HCT116 (cell line): ENCODE results near the gene TAX1BP1. TPM values are rescaled to one million over a fixed set of nuclear protein-coding genes. Genes with fewer than 3 reads are reported as not detected.

Experiments
- ATAC-seq: fragments of 200-7000 bp; cut with Tn5 transposase; 2 replicates; pipeline ENCODE4 v1.9.1; 2020; ENCODE audit warnings: mild to moderate bottlenecking, moderate library complexity
- BruUV-seq: library from RNA; stranded (reverse); fragments of 400-500 nt; replicated peaks from 2 replicates; lab custom pipeline; 2021; lab: Mats Ljungman, UMichigan
- CTCF ChIA-PET: fragments of 300-600 bp; sonication (Branson Sonifier 250); formaldehyde crosslinking; loops from one replicate; lab custom pipeline; 2021; ENCODE audit warnings: antibody characterized with exemption; lab: Charles Lee
- POLR2A ChIA-PET: fragments of 300-600, 350-600 bp; sonication (Branson Sonifier 250); formaldehyde crosslinking; loops from one replicate; lab custom pipeline; 2021; ENCODE audit warnings: antibody characterized with exemption; lab: Charles Lee
- RAD21 ChIA-PET, 2 experiments: fragments of 300-600 bp; sonication (Branson Sonifier 250); formaldehyde crosslinking; loops; one replicate each; lab custom pipeline; 2023; ENCODE audit warnings: low total read pairs in 2 of 2; ENCODE audit not compliant: uncharacterized antibody in 2 of 2, unreplicated experiment in 2 of 2, low non-redundant PET in 1 of 2; lab: Charles Lee
- DNase-seq: peaks from one replicate; pipeline ENCODE4 v3.0.0-alpha.2; 2010; ENCODE audit warnings: low read depth, low spot score
- H2AFZ ChIP-seq: fragments of 200-600 bp; shearing (Covaris generic), sonication (generic); 2 replicates; pipeline ENCODE4 v1.6.1; 2017; ENCODE audit warnings: low read depth, mixed run types, mixed read lengths, antibody characterized with exemption, low read length; ENCODE audit not compliant: poor library complexity, severe bottlenecking
- H3K27ac ChIP-seq: 2 replicates; pipeline ENCODE4 v1.5.1; 2012; ENCODE audit warnings: low read depth, low read length
- H3K27me3 ChIP-seq: fragments of 200-600 bp; sonication (generic); 2 replicates; pipeline ENCODE4 v1.6.1; 2016; ENCODE audit warnings: mixed run types, low read length, mixed read lengths; ENCODE audit not compliant: insufficient read depth
- H3K36me3 ChIP-seq, 2 experiments: fragments of 200-500 bp in 1 of 2; fragments of 200-600 bp in 1 of 2; sonication (Bioruptor generic) in 1 of 2; sonication (generic) in 1 of 2; 2 replicates each; pipeline versions ENCODE4 v1.5.1 to v1.6.1; 2014 to 2016; ENCODE audit warnings: low read length in 2 of 2, inconsistent platforms in 1 of 2, mixed read lengths in 1 of 2, mixed run types in 1 of 2; ENCODE audit not compliant: insufficient read depth in 2 of 2, control insufficient read depth in 1 of 2
- H3K4me1 ChIP-seq, 2 experiments: fragments of 200-600 bp in 1 of 2; sonication (generic) in 1 of 2; 2 replicates each; pipeline versions ENCODE4 v1.5.1 to v1.6.1; 2012 to 2017; ENCODE audit warnings: low read length in 2 of 2, inconsistent platforms in 1 of 2, mild to moderate bottlenecking in 1 of 2, mixed read lengths in 1 of 2, mixed run types in 1 of 2, moderate library complexity in 1 of 2; ENCODE audit not compliant: insufficient read depth in 2 of 2, control insufficient read depth in 1 of 2
- H3K4me2 ChIP-seq: fragments of 200-600 bp; sonication (generic); 2 replicates; pipeline ENCODE4 v1.6.1; 2017; ENCODE audit warnings: mixed run types, low read length, mixed read lengths
- H3K4me3 ChIP-seq, 2 experiments: fragments of 200-600 bp in 1 of 2; sonication (generic) in 1 of 2; replicated peaks in 1 of 2; 2 replicates each; pipeline ENCODE4 v1.5.1; 2011 to 2016; ENCODE audit warnings: low read length in 2 of 2, control low read depth in 1 of 2, low read depth in 1 of 2, mild to moderate bottlenecking in 1 of 2, mixed read lengths in 1 of 2, mixed run types in 1 of 2
- H3K79me2 ChIP-seq: fragments of 200-600 bp; sonication (generic); 2 replicates; pipeline ENCODE4 v1.6.1; 2017; ENCODE audit warnings: mild to moderate bottlenecking, mixed run types, low read length, moderate library complexity, mixed read lengths; ENCODE audit not compliant: insufficient read depth
- H3K9ac ChIP-seq: fragments of 200-600 bp; sonication (generic); 2 replicates; pipeline ENCODE4 v1.6.1; 2016; ENCODE audit warnings: low read length, mixed read lengths
- H3K9me2 ChIP-seq: fragments of 200-600 bp; sonication (generic), shearing (Covaris generic); 2 replicates; pipeline ENCODE4 v1.6.1; 2017; ENCODE audit warnings: mixed run types, mild to moderate bottlenecking, moderate library complexity; ENCODE audit not compliant: insufficient read depth
- H3K9me3 ChIP-seq, 2 experiments: fragments of 200-500 bp in 1 of 2; fragments of 200-600 bp in 1 of 2; sonication (Bioruptor generic) in 1 of 2; sonication (generic) in 1 of 2; 2 replicates each; pipeline ENCODE4 v1.6.1; 2014 to 2017; ENCODE audit warnings: low read length in 2 of 2, mixed read lengths in 2 of 2, inconsistent platforms in 1 of 2, low read depth in 1 of 2, mild to moderate bottlenecking in 1 of 2, mixed run types in 1 of 2, moderate library complexity in 1 of 2; ENCODE audit not compliant: control insufficient read depth in 1 of 2, insufficient read depth in 1 of 2
- H4K20me1 ChIP-seq: fragments of 200-600 bp; sonication (generic), shearing (Covaris generic); 2 replicates; pipeline ENCODE4 v1.6.1; 2017; ENCODE audit warnings: mixed run types, mild to moderate bottlenecking, moderate library complexity; ENCODE audit not compliant: insufficient read depth
- CBX3 ChIP-seq: IDR thresholded peaks from 2 replicates; pipeline ENCODE4 v1.6.1; 2012; ENCODE audit warnings: low read depth
- CTCF ChIP-seq, 3 experiments: fragments of 200-600 bp in 1 of 3; sonication (generic) in 1 of 3; IDR thresholded peaks in 2 of 3; conservative IDR thresholded peaks in 1 of 3; 2 replicates each; pipeline ENCODE4 v1.5.1; 2012 to 2017; ENCODE audit warnings: low read depth in 2 of 3, low read length in 2 of 3, antibody characterized with exemption in 1 of 3, borderline replicate concordance in 1 of 3, control low read depth in 1 of 3, mild to moderate bottlenecking in 1 of 3, mixed read lengths in 1 of 3, mixed run types in 1 of 3, moderate library complexity in 1 of 3; ENCODE audit not compliant: insufficient read depth in 1 of 3
- EZH2phosphoT487 ChIP-seq: fragments of 200-600 bp; IDR thresholded peaks from 2 replicates; pipeline ENCODE4 v1.6.1; 2018; ENCODE audit warnings: antibody characterized with exemption, borderline replicate concordance
- JUND ChIP-seq: IDR thresholded peaks from 2 replicates; pipeline ENCODE4 v1.6.1; 2012
- RAD21 ChIP-seq: IDR thresholded peaks from 2 replicates; pipeline ENCODE4 v1.6.1; 2012; ENCODE audit warnings: low read depth, mild to moderate bottlenecking
- SIN3A ChIP-seq: IDR thresholded peaks from 2 replicates; pipeline ENCODE4 v1.6.1; 2012; ENCODE audit warnings: low read depth
- SP1 ChIP-seq: IDR thresholded peaks from 2 replicates; pipeline ENCODE4 v1.6.1; 2012; ENCODE audit warnings: low read depth
- SRF ChIP-seq: IDR thresholded peaks from 2 replicates; pipeline ENCODE4 v1.6.1; 2012; ENCODE audit warnings: low read depth
- ZBTB33 ChIP-seq: IDR thresholded peaks from 2 replicates; pipeline ENCODE4 v1.6.1; 2011; ENCODE audit warnings: mild to moderate bottlenecking, low read length, moderate library complexity; ENCODE audit not compliant: insufficient replicate concordance; ENCODE audit errors: extremely low read depth
- intact Hi-C: fragments of 100-400 bp; cut with micrococcal nuclease; formaldehyde crosslinking; loops from 2 replicates; pipeline ENCODE4 v1.10.0; 2022
- total RNA-seq: library from RNA; stranded (reverse); gene quantifications from one replicate; pipeline ENCODE4 v1.2.1, GENCODE V29; 2021; ENCODE audit not compliant: unreplicated experiment

Gene TAX1BP1
- total RNA-seq, 1 experiment from 2014 or later, result 68.1 TPM

- DNase-seq (peak; percentile 76), ATAC-seq (peak; percentile 87)
- Histone ChIP-seq H3K9me3 (no peaks in the 10 kb centered on the region), H3K9me2 (no peaks in the 10 kb centered on the region), H3K27ac (no peak overlapping the region), H3K27me3 (no peaks in the 10 kb centered on the region), H3K9ac (no peak overlapping the region), H3K4me3 (no peak overlapping the region), H4K20me1 (no peaks in the 10 kb centered on the region), H3K36me3 (peaks cover 0 to 4% of the 10 kb centered on the region in 2 experiments; a peak in 2 of 4 replicates), H2AFZ (no peak overlapping the region), H3K4me2 (peak overlapping the region; percentile 52; the same call in 1 of the 2 replicates), H3K79me2 (peaks cover 10% of the 10 kb centered on the region; the same call in 1 of the 2 replicates), H3K4me1 (peaks cover 4 to 13% of the 10 kb centered on the region in 2 experiments; a peak in 3 of 4 replicates)
- TF ChIP-seq EZH2phosphoT487, result no peak
- TF ChIP-seq ZBTB33, result no peak
- 0 out of 2 replicates have a peak, but pooled peaks have one; percentile 16 for TF ChIP-seq SP1
- 0 out of 2 replicates have a peak, but pooled peaks have one; percentile 27 for TF ChIP-seq SIN3A
- TF ChIP-seq RAD21, result peak; percentile 57
- TF ChIP-seq JUND, result 0 out of 2 replicates have a peak, but pooled peaks have one; percentile 32
- no peak for TF ChIP-seq SRF
- TF ChIP-seq CBX3, result no peak
- TF ChIP-seq CTCF (IDR thresholded peaks at IDR 0.05 in 2 of 3, conservative IDR thresholded peaks at IDR 0.05 in 1 of 3; ENCODE audit: borderline replicate concordance in 1 of 3, insufficient read depth in 1 of 3, low read depth in 2 of 3, low read length in 2 of 3), result peak; percentile 53 to 74 (median 55); a peak in 5 of 6 replicates
- ChIA-PET RAD21 (no interaction called here), POLR2A (no interaction called here), CTCF (interaction anchor here (0.7 to 1.2 kb wide), 7 partner anchors 10 to 588 kb away, joined by 3 to 5 read pairs (median 3); no protein-coding TSS in a partner anchor)
- BruUV-seq, result no TSS peak
- intact Hi-C loops, result loop anchor here (5.0 kb wide), 2 partner anchors 138 to 238 kb away; no protein-coding TSS in a partner anchor
Observed at GRCh38 chr7:27784399-27785053, 44.6 kb downstream of the TAX1BP1 start.
